Fibroblast of skin of right quadriceps (primary cell): Measurements from ENCODE around the gene NDC1.
A peak's percentile ranks its signal among the peaks of the same experiment; 100 is the strongest.
"Not testable (repeated sequence)": the region's sequence is repeated elsewhere in the genome, so short reads cannot be mapped to it uniquely, and the experiment has no call there.

Source experiments
- DNase-seq: peaks from one replicate; pipeline ENCODE4 v3.0.0-alpha.2; 2013

The NDC1 gene

DNA sequence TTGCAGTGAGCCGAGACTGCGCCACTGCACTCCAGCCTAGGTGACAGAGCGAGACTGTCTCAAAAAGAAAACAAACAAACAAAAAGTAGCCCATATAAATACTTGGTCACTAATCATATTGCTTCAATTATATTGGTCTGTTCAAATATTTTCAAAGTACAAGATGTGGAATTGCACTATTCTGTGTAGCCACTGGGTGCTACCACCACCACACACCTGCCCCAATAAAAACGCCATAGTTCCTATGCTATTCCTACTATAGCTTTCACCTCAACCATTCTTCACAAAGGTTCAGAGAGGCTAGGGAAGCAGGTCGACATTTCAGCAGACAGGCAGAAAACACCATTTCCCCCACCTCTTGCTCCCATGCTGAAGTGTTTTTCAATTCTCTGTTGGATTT, 16.7 kb downstream of the NDC1 start:
- no peak for DNase-seq

DNA sequence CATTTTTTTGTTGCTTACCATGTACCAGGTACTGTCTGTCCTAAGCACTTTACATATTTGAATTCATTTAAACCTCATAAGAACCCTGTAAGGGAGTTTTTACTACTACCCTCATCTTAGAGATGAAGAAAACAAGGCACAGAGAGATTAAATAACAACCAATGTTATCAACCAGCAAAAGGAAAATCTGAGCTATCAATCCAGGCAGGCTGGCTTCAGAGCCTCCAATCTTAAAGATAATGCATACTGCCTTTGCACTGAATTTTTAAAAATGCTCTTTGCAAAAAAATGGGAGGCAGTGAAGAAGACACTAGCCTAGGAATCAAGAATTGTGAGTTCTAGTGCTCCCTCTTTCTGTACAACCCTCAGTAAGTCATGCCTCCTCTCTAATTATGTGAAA, 18.7 kb downstream of the NDC1 start:
- no peak for DNase-seq

DNA sequence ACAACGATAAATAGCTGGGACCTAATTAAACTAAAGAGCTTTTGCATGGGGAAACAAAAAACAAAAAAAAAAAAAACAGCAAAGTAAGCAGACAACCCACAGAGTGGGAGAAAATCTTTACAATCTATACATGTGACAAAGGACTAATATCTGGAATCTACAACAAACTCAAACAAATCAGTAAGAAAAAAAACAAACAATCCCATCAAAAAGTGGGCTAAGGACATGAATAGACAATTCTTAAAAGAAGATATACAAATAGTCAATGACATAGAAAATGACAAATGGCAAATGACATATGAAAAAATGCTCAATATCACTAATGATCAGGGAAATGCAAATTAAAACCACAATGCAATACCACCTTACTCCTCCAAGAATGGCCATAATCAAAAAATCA, 21.5 kb downstream of the NDC1 start:
- not testable (repeated sequence) for DNase-seq

DNA sequence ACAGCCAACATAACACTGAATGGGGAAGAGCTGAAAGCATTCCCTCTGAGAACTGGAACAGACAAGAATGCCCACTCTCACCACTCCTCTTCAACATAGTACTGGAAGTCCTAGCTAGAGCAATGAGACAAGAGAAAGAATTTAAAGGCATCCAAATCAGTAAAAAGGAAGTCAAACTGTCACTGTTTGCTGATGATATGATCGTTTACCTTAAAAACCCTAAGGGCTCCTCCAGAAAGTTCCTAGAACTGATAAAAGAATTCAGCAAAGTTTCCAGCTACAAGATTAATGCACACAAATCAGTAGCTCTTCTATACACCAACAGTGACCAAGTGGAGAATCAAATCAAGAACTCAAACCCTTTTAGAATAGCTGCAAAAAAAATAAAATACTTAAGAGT, 22.6 kb downstream of the NDC1 start:
- not testable (repeated sequence) for DNase-seq

DNA sequence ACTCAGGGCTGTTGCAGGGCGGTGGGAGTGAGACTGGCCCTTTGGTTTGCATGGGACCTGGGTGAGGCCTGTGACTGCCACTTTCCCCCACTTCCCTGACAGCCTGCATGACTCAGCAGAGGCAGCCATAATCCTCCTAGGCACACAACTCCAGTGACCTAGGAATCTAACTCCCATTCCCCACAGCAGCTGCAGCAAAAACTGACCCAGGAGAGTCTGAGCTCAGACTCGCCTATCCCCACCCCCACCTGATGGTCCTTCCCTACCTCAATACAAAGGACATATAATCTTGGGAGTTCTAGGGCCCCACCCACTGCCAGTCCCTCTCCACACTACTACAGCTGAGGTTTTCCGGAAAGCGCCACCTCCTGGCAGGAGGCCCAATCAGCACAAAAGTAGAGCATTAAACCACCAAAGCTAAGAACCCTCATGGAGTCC, 26.7 kb downstream of the NDC1 start:
- no peak for DNase-seq

DNA sequence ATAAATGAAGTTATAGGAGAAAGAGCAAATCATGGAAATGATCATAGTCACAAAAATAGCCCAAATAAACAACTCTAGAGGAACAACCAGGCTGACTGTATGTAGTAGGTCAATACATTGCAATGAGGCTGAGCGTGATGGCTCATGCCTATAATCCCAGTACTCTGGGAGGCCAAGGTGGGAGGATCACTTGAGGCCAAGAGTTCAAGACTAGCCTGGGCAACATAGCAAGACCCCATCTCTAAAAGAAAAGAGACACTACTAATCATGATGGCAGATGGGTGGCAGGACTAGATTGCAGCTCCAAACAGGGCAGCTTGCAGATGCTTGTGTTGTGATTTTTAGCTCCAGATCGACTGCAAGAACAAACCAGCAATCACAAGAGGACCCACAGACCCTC, 27.6 kb downstream of the NDC1 start:
- no peak for DNase-seq

DNA sequence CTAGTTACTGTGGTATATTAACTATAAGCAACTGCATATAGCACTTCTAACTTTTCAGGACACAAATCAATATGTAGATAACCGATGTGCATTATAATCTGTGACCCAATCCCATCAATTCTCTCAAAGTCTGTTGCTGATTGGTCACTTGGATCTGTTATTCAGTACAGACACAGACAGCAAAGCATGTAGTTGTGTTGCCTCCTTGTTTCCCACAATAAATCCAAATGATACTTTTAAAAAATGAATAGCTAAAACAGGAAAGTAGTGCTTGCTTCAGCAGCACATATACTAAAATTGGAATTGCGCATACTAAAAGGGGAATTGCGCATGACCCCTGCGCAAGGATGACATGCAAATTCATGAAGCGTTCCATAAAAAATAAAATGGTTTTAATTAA, 28.1 kb downstream of the NDC1 start:
- no peak for DNase-seq

DNA sequence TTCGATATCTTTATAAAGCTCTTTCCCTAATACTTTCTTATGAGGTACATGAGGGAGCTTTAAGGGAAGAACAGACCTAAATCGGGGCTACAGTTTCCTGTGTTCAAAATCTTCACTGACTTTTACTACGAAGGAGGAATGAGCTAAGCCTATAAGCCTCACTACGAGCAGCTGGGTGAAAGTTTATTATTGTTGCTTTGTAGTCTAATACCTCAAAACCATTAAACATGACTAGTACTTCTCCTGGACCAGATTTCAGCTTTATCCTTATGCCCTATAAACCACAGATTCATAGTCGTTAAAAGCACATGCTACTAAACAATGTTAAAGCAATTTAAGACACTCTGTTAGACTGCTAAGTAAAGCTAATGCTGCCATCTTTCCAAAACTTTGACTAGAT, 30.2 kb downstream of the NDC1 start:
- peak; percentile 42 for DNase-seq

DNA sequence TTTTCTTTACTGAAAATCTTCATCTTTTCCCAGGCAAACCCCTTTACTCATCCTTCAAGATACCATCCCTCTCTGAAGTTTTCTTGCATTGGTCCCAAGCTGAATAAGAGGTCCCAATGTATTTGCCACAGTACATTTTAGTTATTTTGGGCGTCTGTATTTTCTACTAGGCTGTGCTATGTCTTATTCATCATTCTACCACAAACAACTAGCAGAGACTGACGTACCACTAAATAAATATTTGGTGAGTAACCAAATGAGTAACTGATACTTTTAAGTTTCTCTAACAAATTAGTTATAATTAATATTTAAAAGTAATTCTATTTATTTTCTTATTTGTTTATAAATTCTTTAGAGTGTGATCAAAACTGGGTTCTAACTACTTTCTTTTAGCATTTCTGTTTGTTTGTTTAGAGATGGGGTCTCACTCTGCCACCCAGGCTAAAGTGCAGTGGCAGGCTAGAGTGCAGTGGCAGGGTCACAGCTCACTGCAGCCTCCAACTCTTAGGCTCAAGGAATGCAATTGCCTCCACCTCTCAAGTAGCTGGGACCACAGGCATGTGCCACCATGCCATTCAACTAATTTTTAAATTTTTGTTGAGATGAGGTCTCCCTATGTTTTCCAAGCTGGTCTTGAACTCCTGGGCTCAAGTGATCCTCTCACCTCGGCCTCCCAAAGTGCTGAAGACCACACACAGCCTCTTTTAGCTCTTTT, 33.1 kb downstream of the NDC1 start:
- DNase-seq = no peak

DNA sequence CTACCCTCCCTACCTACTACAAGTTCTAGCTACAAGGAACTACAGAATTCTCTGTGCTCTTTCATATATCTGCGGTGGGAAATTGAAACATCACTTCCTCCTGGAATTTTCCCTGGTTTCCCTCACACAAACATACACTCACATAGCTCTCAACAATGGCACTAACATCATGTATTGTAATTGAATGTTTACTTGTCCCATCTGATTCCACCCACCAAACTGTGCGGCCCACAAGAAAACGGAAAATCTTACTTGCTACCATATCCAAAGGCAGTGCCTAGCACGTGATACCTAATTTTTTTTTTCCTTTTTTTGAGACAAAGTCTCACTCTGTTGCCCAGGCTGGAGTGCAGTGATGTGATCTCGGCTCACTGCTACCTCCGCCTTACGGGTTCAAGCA, 33.9 kb downstream of the NDC1 start:
- no peak for DNase-seq

DNA sequence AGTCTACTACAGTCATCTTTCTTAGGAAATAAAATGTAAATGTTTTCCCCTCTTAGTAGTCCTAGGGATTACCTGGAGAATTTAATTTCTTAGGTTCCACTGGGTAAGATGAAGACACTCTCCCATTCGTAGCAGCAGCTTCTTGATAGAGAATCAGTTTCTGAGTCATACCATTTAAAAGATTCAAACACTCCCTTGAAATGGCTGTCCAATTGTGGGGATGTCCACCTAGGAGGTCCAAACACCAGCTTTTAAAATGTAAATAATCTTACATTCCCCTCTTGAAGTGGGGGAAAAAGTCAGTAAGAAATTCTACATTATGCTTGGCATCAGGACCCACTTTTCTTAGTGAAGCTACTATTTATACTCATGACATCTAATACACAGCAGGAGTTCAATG, 37.5 kb downstream of the NDC1 start:
- no peak for DNase-seq

DNA sequence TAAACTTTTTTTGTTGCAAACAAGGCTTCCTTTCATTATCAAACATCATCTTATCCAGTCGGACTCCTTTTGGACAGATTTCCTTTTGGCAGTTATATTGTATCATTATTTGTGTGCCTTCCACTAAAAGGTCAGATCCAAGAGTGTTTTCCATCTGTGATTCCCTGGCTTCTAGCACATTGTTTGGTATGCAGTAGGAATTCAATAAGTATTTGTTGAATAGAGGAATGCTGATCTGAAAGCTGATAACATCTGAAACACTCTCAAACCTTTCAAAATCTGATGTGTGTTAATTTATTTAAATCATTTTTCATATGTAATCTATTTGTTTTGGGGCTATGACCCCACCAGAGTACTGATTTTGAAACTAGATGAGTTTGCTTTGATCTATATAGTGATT, 39.0 kb downstream of the NDC1 start:
- DNase-seq = peak; percentile 32

DNA sequence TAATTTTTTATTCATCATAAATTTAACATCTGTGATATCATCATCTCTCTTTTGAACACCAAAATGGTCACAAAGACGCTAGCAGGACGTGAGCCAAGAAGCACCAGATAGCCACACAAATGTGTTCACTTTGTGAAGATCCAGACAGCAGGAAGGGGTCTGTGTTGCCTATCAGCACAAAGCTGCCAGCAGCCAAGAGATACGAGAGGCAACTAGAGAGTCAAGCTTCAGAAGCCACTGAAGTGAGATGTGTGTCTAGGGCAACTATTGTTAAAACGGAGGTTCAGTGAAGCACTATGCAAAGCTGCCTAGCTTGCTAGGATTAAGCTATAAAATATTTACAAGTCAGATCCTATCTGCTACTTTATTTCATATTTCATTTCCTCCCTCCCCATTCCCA, 45.3 kb downstream of the NDC1 start:
- DNase-seq = no peak

DNA sequence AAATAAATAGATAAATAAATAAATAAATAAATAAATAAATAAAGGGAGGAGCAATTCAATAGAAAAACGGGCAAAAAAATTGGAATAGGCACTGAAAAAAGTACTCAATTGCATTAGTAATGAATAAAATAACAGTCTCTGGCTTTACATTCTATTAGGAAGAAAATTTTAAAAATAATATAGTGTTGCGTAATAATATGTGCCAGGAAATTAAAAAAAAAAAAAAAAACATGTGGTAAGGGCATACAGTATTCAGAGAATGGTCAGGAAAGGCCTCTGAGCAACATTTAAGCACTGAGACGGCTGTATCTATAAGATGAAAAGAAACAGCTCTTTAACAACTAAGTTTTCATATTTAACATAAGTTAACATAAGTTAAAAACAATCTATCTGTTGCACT, 50.4 kb downstream of the NDC1 start:
- DNase-seq = no peak

DNA sequence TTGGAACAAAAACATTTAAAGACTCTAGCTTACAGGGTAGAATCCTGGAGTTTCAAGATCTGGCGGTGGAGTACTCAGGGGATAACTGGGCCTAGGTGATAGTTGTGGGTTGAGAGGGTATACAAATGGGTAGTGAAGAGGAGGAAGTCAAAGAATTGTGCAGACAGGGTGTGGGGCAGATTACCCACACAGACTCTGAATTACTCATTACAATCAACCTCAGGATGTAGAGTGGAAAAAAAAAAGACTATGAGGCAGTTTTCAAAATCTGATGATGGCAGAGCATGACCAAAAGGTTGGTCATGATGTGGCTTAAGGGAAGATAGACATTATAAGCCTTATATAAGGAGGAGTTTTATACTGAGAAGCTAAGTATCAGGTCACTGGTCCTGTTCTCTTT, 55.0 kb downstream of the NDC1 start:
- peak; percentile 27 for DNase-seq

DNA sequence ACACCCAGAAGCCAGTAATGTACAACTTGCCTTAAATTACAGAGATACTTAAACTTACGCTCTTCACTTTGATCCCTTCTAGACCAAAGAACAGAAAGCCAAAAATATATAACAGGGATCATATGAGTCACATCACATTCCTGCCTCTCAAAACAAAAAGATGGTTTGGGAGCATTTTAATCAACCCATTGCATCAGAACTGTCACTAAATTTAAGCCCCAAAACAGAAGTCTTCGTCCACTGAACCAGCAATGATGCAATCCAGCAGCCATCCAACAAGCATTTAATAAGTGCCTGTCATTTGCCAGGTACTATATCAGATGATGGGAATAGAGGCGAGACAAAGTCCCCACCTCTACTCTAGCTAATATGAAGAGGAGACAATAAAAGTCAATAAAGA, 56.4 kb downstream of the NDC1 start:
- peak; percentile 78 for DNase-seq

DNA sequence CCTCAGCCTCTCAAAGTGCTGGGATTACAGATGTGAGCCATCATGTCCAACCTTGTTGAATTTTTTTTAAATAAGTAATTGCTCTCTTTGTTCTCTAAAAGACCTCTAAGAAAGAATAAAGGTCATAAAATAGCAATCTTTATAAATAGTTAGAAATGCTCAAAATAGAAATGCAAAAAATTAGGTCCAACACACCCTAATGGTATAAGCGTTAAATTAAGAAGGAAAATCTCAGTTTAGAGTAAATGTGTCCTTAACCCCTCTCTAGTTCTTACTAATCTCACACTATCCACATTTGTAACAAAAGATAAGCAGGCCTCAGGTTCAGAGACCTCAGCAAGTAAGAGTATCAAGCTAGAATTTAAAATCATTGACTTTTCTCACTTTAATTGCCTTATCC, 60.8 kb downstream of the NDC1 start:
- DNase-seq = no peak

DNA sequence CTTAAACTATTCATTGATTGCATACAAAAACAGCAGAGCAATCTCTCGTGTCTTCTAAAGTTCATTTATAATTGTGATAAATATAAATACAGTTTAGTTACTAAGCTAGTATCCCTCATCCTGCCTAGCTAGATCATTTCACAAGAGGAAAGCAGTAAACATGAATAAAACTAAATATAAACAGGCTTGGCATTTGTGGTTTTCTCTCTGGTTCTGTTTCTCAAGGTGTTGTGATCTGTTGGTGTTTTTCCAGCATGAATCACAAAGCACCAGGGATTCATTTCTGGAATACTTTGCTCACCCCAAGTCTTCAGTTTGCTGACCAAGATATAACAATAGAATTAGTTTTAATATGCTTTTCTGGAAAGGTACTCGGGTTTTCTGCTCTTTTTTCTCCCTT, 66.4 kb downstream of the NDC1 start:
- peak; percentile 75 for DNase-seq

DNA sequence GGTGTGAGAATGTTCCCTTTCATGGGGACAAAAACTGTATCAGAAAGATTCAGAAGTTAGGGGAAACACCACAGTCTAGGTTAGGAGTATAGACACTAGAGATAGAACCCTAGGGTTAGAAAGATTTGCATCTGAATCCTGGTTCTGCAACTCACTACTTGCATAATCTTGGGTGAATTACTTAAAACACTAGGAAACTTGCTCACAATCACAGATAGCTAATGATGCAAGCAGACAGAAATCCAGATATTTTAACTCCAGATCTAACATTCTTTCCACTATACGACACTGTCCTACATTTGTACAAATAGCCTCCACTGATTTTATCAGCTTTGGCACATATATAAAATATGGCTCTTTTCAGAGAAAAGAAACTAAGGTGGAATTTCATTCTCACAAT, 68.3 kb downstream of the NDC1 start:
- peak; percentile 56 for DNase-seq

DNA sequence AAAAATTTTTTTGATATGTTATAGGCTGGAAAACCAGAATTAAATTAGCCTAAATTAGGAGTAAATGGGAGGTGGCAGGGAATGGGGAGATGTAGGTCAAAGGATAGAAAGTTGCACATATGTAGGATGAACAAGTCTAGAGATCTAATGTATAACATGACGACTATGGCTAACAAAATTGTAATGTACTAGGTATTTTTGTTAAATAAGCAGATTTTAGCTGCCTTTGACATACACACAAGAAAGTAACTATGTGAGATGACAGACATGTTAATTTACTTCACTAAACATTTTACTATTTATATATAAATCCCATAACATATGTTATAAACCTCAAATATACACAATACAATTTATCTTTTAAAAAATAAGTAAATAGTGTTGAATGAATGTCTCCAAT, 68.9 kb downstream of the NDC1 start:
- DNase-seq = no peak

DNA sequence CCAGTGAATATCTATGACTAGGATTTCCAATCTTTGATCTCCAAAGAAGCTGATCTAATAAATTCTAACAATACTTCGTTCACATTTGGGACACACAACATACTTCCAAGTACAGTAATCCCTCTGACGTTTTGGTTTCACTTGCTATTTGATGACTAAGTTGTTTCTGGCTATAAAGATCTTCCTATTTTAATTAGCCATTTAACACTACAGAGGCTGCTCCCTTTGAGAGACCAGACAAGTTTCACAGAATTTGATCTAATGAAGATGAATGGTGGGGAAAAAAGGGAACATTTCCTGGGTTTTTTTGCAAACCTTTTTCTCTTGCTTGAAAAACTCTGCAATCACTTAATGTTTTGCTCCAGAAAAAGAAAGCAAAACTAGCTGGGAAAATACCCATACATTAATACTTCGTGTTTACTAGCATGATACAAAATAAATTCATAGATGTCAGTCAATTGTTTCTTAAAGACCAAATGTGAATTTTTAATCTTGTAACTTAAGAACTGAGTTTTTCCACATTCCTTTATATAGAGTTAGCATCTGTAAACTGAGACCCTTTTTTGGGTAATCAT, 71.2 kb downstream of the NDC1 start:
- peak; percentile 65 for DNase-seq

DNA sequence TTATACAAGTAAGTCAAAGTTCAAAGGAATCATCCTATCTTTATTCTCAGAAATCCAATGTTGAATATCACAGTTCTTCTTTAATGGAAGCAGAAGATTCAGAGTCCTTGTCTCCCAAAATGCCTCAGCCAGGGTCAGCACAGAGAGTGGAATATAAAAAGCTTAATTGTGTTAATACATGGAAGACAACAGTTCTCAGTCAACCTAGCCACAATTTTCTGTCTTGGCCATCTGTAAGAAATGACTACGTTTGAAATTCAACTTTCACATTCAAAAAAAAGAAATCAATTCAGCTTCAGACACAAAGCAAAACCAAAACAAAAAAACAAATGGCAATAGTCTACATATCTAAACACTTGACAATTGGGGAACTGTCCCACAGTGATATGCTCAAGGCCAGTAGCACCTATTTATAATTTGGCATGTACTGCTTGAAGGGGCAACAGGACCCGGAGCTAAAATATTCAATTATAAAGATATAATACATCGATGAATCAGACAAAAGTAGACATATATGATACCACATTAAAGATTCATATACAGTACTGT, 71.8 kb downstream of the NDC1 start:
- DNase-seq = no peak

DNA sequence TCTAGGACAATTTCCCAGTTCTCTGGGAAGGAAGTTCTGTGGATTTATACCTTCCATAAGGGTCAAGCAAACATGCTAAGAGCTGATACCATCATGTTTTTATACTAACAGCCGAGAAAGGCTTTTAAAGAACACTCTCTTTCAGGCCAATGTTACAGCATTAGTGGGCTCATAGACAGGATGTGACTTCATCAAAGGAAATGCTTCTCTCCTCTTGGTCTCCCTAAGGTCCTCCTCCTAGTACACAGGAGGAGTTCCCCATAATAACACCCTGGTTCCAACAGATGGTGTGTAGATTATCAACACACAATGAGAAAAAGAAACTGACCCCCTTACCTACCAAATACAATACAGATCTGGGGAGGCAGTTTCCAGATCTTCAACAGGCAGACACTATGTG, 72.4 kb downstream of the NDC1 start:
- peak; percentile 59 for DNase-seq

DNA sequence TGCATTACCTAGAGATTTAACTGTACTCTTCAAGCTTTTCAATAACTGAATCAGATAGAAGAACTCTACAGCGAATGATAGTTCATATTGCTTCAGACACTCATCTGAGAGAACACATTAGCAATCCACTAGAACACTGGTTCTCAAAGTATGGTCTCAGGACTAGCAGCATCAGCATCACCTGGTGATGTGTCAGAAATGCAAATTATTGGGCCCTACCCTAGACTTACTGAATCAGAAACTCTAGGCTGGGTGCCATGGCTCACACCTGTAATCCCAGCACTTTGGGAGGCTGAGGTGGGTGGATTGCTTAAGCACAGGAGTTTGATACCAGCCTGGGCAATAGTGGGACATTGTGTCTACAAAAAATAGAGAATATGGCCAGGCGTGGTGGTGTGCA, 74.2 kb downstream of the NDC1 start:
- no peak for DNase-seq

DNA sequence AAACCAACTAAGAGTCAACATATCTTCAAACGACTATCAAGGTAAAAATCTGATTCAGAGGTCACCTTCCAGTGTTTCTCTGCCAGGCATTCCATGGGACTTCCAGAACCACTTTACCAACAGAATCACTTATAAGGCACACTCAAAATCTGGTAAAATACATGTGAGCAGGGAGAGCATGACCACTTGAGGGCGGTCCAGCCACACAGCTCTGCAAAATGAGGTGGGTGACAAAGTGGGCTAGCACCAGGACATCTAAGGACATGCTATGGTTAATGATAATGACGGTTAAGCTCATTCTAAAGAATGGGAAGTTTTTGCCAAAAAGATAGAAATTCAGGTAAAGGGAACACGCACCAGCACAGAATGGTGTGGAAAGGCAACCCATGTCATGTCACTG, 74.6 kb downstream of the NDC1 start:
- DNase-seq = no peak
